B cell (primary cell): Measurements from ENCODE around the gene LCOR. TPM values are rescaled to one million over a fixed set of nuclear protein-coding genes. Genes with fewer than 3 reads are reported as not detected.

Experiments
- ATAC-seq: fragments of 200-7000 bp; cut with Tn5 transposase; one replicate; pipeline ENCODE4 v1.10.0; 2021; ENCODE audit warnings: low read depth, mild to moderate bottlenecking, moderate number of reproducible peaks, moderate library complexity
- CTCF ChIA-PET: fragments of 350-600 bp; sonication (Branson Sonifier 250); formaldehyde crosslinking; loops from one replicate; lab custom pipeline; 2021; ENCODE audit warnings: antibody characterized with exemption, inconsistent platforms; lab: Charles Lee
- POLR2A ChIA-PET: fragments of 350-600 bp; sonication (Branson Sonifier 250); formaldehyde crosslinking; loops from one replicate; lab custom pipeline; 2021; ENCODE audit warnings: antibody characterized with exemption; lab: Charles Lee
- DNase-seq: peaks from one replicate; pipeline ENCODE4 v3.0.0; 2013
- H2AFZ ChIP-seq: 2 replicates; pipeline ENCODE4 v1.6.1; 2012; ENCODE audit warnings: mild to moderate bottlenecking, low read depth, low read length; ENCODE audit not compliant: insufficient read depth, poor library complexity, severe bottlenecking
- H3K27ac ChIP-seq, 2 donors: 1 replicate in 1 of 2; 2 replicates in 1 of 2; pipeline ENCODE4 v1.5.1; 2012 to 2013; ENCODE audit warnings: low read length in 2 of 2, mild to moderate bottlenecking in 2 of 2, moderate library complexity in 1 of 2
- H3K27me3 ChIP-seq, 4 experiments: fragments of 200-600 bp in 1 of 4; sonication (generic) in 1 of 4; replicated peaks in 1 of 4; 1 replicate in 2 of 4; 2 replicates in 2 of 4; pipeline versions ENCODE4 v1.6.1 to v1.7.0; 2013 to 2016; ENCODE audit warnings: low read length in 3 of 4, mild to moderate bottlenecking in 2 of 4, mixed read lengths in 1 of 4, moderate library complexity in 1 of 4; ENCODE audit not compliant: insufficient read depth in 4 of 4, control insufficient read depth in 3 of 4; ENCODE audit errors: control extremely low read depth in 1 of 4
- H3K36me3 ChIP-seq, 2 experiments: replicated peaks in 1 of 2; 1 replicate in 1 of 2; 2 replicates in 1 of 2; pipeline versions ENCODE4 v1.6.1 to v1.7.1; 2013; ENCODE audit warnings: low read length in 1 of 2; ENCODE audit not compliant: insufficient read depth in 2 of 2, control insufficient read depth in 1 of 2; ENCODE audit errors: control extremely low read depth in 1 of 2, extremely low read depth in 1 of 2
- H3K4me1 ChIP-seq, 2 donors: fragments of 200-600 bp in 1 of 2; sonication (generic) in 1 of 2; 1 replicate in 1 of 2; 2 replicates in 1 of 2; pipeline versions ENCODE4 v1.5.1 to v1.6.1; 2013 to 2017; ENCODE audit warnings: low read length in 2 of 2; ENCODE audit not compliant: control insufficient read depth in 2 of 2, insufficient read depth in 2 of 2
- H3K4me2 ChIP-seq: replicated peaks from 2 replicates; pipeline ENCODE3; 2012; ENCODE audit warnings: mild to moderate bottlenecking, low read depth, low read length; ENCODE audit not compliant: poor library complexity, severe bottlenecking
- H3K4me3 ChIP-seq, 5 experiments: fragments of 200-600 bp in 1 of 5; sonication (generic) in 1 of 5; 1 replicate in 3 of 5; 2 replicates in 2 of 5; pipeline versions ENCODE4 v1.5.1 to v1.7.0; 2011 to 2016; ENCODE audit warnings: low read length in 4 of 5, mild to moderate bottlenecking in 4 of 5, low read depth in 2 of 5, control low read depth in 1 of 5, moderate library complexity in 1 of 5; ENCODE audit not compliant: insufficient read depth in 1 of 5; ENCODE audit errors: control extremely low read depth in 1 of 5, extremely low read depth in 1 of 5
- H3K79me2 ChIP-seq: fragments of 200-600 bp; sonication (generic); one replicate; pipeline ENCODE4 v1.6.0; 2016; ENCODE audit warnings: low read length; ENCODE audit not compliant: control insufficient read depth, insufficient read depth
- H3K9ac ChIP-seq: fragments of 200-600 bp; sonication (generic); 2 replicates; pipeline ENCODE4 v1.6.1; 2017; ENCODE audit warnings: mild to moderate bottlenecking, low read length, moderate library complexity
- H3K9me3 ChIP-seq, 3 donors: one replicate each; pipeline versions ENCODE4 v1.6.1 to v1.7.1; 2013; ENCODE audit warnings: low read length in 2 of 3; ENCODE audit not compliant: control insufficient read depth in 2 of 3, insufficient read depth in 1 of 3; ENCODE audit errors: control extremely low read depth in 1 of 3
- H4K20me1 ChIP-seq: 2 replicates; pipeline ENCODE4 v1.6.0; 2012; ENCODE audit warnings: mild to moderate bottlenecking, low read length; ENCODE audit not compliant: insufficient read depth, control insufficient read depth, poor library complexity, severe bottlenecking
- H3K27ac Mint-ChIP-seq: one replicate; pipeline ENCODE4 v1.8.0; 2021; ENCODE audit warnings: mixed read lengths
- H3K27me3 Mint-ChIP-seq: one replicate; pipeline ENCODE4 v1.8.0; 2021; ENCODE audit warnings: mixed read lengths
- H3K4me1 Mint-ChIP-seq: one replicate; pipeline ENCODE4 v1.8.0; 2021; ENCODE audit warnings: mixed read lengths
- H3K4me3 Mint-ChIP-seq: one replicate; pipeline ENCODE4 v1.8.0; 2021; ENCODE audit warnings: mixed read lengths
- H3K9me3 Mint-ChIP-seq: one replicate; pipeline ENCODE4 v1.8.0; 2022; ENCODE audit warnings: mixed read lengths; ENCODE audit not compliant: insufficient read depth
- EZH2 ChIP-seq: IDR thresholded peaks from 2 replicates; pipeline ENCODE4 v1.6.1; 2012; ENCODE audit warnings: borderline replicate concordance, low read depth, mild to moderate bottlenecking, moderate library complexity, low read length; ENCODE audit not compliant: insufficient read depth, poor library complexity, severe bottlenecking
- WGBS: methylation state at CpG from one replicate; pipeline ENCODE4 v1.1.5; 2013; ENCODE audit warnings: missing lambda C conversion rate; ENCODE audit not compliant: insufficient coverage; 5-methylcytosine and 5-hydroxymethylcytosine counted together
- intact Hi-C: fragments of 100-400 bp; cut with micrococcal nuclease; formaldehyde crosslinking; loops from one replicate; pipeline ENCODE4 v1.10.0; 2022
- polyA plus RNA-seq: library from polyadenylated mRNA; depleted of rRNA; stranded (reverse); fragments of >200 nt; gene quantifications from 2 replicates; pipeline ENCODE4 v1.2.3, GENCODE V29; 2012
- total RNA-seq, 2 donors: library from RNA; stranded (reverse); fragments of 120-200 nt in 1 of 2; gene quantifications; 1 replicate in 1 of 2; 2 replicates in 1 of 2; pipeline versions ENCODE4 v1.2.3 to v1.2.4, GENCODE V29; 2013 to 2022
- TF ChIP-seq, protein P1 (sequence below): fragments of 200-600 bp; IDR thresholded peaks from one replicate; pipeline ENCODE4 v1.8.0; 2022; ENCODE audit warnings: antibody characterized with exemption, mild to moderate bottlenecking

The LCOR gene
- total and polyA plus RNA-seq, 2 donors (not counting 1 experiment from before 2014, with no cell fraction given): 5.1 to 70.0 TPM

DNA sequence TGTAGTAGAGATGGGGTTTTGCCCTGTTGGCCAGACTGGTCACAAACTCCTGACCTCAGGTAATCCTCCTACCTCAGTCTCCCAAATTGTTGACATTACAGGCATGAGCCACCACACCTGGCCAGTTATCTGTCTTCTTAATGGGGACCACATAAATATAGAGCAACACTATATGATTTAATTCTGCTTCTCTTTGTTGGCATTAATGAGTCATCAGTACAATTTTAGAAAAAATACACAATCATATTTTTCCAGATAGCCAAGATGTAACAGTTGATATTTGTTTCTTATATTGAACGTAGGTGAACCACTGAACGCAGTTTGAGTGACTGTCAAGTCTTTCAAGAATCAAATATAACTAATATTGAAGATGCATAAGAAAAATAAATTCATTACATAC lies 48.5 kb downstream of the LCOR start:
- peaks cover 55% of the 10 kb centered on the region for H3K4me1 Mint-ChIP-seq
- intact Hi-C loops: no loop called here
- no CpG with 5 or more reads among the region's 2 CpGs for WGBS

DNA sequence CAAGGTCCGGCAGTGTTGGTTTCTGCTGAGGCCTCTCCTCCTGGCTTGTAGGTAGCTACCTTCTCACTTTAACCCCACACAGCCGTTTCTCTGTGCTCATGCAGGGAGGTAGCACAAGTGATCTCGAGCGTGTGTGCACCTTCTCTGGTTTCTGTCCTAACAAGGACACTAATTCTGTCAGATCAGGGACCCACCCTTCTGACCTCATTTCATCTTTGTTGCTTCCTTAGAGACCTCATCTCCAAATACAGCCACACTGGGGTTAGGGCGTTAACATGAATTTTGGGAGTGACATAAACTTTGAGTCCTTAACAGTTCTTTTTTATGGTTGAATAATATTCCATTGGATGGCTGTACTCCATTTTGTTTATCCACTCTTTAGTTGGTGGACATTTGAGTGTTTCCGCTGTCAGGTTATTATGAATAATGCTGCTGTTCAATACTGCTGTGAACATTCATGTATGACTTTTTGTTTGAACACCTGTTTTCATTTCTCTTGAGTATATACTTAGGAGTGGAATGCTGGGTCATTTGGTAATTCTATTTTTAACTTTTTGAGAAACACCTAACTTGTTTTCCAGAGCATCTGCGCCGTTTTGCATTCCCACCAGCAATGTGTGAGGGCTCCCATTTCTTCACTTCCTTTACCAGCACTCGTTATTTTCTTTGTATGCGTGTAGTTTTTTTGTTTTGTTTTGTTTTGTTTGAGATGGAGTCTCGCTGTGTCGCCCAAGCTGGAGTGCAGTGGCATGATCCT lies 57.5 kb downstream of the LCOR start:
- Histone ChIP-seq H3K79me2 (peaks cover 99% of the 10 kb centered on the region), H4K20me1 (peaks cover 65% of the 10 kb centered on the region), H3K4me3 (no peak overlapping the region), H3K36me3 (peaks cover 9 to 16% of the 10 kb centered on the region in 2 experiments), H3K27me3 (no peaks in the 10 kb centered on the region), H3K4me2 (no peak overlapping the region), H2AFZ (no peak overlapping the region), H3K9me3 (peaks cover 2 to 14% (median 7%) of the 10 kb centered on the region in 3 donors), H3K4me1 (peaks cover 0 to 4% of the 10 kb centered on the region in 2 donors), H3K27ac (peak overlapping the region in 1 of 2 donors; percentile 13), H3K9ac (no peak overlapping the region)
- 98% methylated on average over 4 of the region's 12 CpGs for WGBS
- Mint-ChIP-seq H3K4me3 (no peak overlapping the region), H3K27me3 (no peaks in the 10 kb centered on the region), H3K9me3 (peaks cover 5% of the 10 kb centered on the region), H3K4me1 (peaks cover 34% of the 10 kb centered on the region), H3K27ac (peak overlapping the region; percentile 32)
- ATAC-seq (no peak), DNase-seq (no peak)
- ChIA-PET CTCF (no interaction called here), POLR2A (no interaction called here)
- intact Hi-C loops: loop anchor here (10.0 kb wide), 1 partner anchor 45 kb away; no protein-coding TSS in a partner anchor
- TF ChIP-seq, protein P1, sequence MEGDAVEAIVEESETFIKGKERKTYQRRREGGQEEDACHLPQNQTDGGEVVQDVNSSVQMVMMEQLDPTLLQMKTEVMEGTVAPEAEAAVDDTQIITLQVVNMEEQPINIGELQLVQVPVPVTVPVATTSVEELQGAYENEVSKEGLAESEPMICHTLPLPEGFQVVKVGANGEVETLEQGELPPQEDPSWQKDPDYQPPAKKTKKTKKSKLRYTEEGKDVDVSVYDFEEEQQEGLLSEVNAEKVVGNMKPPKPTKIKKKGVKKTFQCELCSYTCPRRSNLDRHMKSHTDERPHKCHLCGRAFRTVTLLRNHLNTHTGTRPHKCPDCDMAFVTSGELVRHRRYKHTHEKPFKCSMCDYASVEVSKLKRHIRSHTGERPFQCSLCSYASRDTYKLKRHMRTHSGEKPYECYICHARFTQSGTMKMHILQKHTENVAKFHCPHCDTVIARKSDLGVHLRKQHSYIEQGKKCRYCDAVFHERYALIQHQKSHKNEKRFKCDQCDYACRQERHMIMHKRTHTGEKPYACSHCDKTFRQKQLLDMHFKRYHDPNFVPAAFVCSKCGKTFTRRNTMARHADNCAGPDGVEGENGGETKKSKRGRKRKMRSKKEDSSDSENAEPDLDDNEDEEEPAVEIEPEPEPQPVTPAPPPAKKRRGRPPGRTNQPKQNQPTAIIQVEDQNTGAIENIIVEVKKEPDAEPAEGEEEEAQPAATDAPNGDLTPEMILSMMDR: no peak
- TF ChIP-seq EZH2: no peak

More for the DNA sequence above, 48.5 kb downstream of the LCOR start:
- peaks cover 91% of the 10 kb centered on the region for H4K20me1 ChIP-seq
- no peak overlapping the region for H3K4me3 Mint-ChIP-seq
- H3K27me3 ChIP-seq: no peaks in the 10 kb centered on the region
- no peak overlapping the region for H3K4me2 ChIP-seq
- ATAC-seq (no peak), DNase-seq (no peak)
- TF ChIP-seq, protein P1: no peak
- no peak for TF ChIP-seq EZH2
- H3K27me3 Mint-ChIP-seq: no peaks in the 10 kb centered on the region
- H3K9ac ChIP-seq: no peak overlapping the region
- H3K36me3 ChIP-seq: peaks cover 2 to 3% of the 10 kb centered on the region in 2 experiments
- POLR2A ChIA-PET: no interaction called here
- H3K9me3 Mint-ChIP-seq: no peaks in the 10 kb centered on the region
- CTCF ChIA-PET: no interaction called here
- no peak overlapping the region for H3K27ac ChIP-seq
- peaks cover 0 to 14% of the 10 kb centered on the region in 2 donors for H3K4me1 ChIP-seq
- no peak overlapping the region for H3K4me3 ChIP-seq
- H3K79me2 ChIP-seq: peaks cover 97% of the 10 kb centered on the region
- no peaks in the 10 kb centered on the region for H3K9me3 ChIP-seq
- no peak overlapping the region for H2AFZ ChIP-seq
- no peak overlapping the region for H3K27ac Mint-ChIP-seq
